ENCODE results near the gene HDAC6. TPM values are rescaled to one million over a fixed set of nuclear protein-coding genes. Genes with fewer than 3 reads are reported as not detected.
"Not testable (repeated sequence)": the region's sequence is repeated elsewhere in the genome, so short reads cannot be mapped to it uniquely, and the experiment has no call there.

Gene HDAC6
- total RNA-seq, 1 experiment from 2014 or later = 44.2 TPM

DNA sequence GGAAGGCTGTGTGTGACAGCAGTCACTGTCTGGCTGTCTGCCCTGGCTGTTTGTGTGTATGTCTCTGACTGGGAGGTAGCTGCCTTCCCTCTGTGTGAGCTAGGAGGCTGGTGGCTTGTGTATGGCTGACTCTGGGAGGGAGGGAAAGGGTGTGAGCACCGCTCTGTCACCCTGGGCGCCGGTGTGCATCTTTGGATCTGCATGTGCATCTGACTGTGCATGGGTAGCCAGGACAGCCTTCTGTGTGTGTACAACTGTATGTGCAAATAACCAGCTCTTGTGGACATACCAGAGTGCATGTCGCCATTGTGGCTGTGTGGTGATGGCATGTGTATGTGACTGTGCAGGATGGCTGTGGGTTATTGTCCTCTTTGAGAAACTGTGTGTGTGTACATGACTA is 17.0 kb downstream of the HDAC6 start:
- H3K27me3 ChIP-seq (ENCODE audit: insufficient read depth, low read depth) = no peaks in the 10 kb centered on the region
- BruUV-seq (replicated peaks) = no TSS peak
- H3K79me2 ChIP-seq (ENCODE audit: low read depth) = no peaks in the 10 kb centered on the region
- H3F3A ChIP-seq (ENCODE audit: insufficient read depth, low read depth) = no peaks in the 10 kb centered on the region
- H3K4me1 ChIP-seq (replicated peaks; ENCODE audit: insufficient read depth) = no peaks in the 10 kb centered on the region
- no peaks in the 10 kb centered on the region for H3K9me3 ChIP-seq (ENCODE audit: insufficient read depth, low read depth)
- CTCF ChIA-PET = no interaction called here
- POLR2A ChIA-PET (ENCODE audit: unreplicated experiment) = no interaction called here
- no peak overlapping the region for H3K4me2 ChIP-seq
- TF ChIP-seq, protein P1, sequence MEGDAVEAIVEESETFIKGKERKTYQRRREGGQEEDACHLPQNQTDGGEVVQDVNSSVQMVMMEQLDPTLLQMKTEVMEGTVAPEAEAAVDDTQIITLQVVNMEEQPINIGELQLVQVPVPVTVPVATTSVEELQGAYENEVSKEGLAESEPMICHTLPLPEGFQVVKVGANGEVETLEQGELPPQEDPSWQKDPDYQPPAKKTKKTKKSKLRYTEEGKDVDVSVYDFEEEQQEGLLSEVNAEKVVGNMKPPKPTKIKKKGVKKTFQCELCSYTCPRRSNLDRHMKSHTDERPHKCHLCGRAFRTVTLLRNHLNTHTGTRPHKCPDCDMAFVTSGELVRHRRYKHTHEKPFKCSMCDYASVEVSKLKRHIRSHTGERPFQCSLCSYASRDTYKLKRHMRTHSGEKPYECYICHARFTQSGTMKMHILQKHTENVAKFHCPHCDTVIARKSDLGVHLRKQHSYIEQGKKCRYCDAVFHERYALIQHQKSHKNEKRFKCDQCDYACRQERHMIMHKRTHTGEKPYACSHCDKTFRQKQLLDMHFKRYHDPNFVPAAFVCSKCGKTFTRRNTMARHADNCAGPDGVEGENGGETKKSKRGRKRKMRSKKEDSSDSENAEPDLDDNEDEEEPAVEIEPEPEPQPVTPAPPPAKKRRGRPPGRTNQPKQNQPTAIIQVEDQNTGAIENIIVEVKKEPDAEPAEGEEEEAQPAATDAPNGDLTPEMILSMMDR (conservative IDR thresholded peaks at IDR 0.05) = no peak
- TF ChIP-seq EZH2 (IDR thresholded peaks at IDR 0.05; ENCODE audit: low read depth) = no peak
- no peaks in the 10 kb centered on the region for H3K9me2 ChIP-seq (ENCODE audit: insufficient read depth)
- H4K20me1 ChIP-seq (ENCODE audit: insufficient read depth) = no peaks in the 10 kb centered on the region
- no peak for DNase-seq
- H3K27ac ChIP-seq = no peak overlapping the region
- H2AFZ ChIP-seq = no peak overlapping the region
- no peaks in the 10 kb centered on the region for H3K36me3 ChIP-seq (ENCODE audit: low read depth)
- H3K4me3 ChIP-seq = no peak overlapping the region
- intact Hi-C loops (cut with micrococcal nuclease; ENCODE audit: unreplicated experiment) = no loop called here

DNA sequence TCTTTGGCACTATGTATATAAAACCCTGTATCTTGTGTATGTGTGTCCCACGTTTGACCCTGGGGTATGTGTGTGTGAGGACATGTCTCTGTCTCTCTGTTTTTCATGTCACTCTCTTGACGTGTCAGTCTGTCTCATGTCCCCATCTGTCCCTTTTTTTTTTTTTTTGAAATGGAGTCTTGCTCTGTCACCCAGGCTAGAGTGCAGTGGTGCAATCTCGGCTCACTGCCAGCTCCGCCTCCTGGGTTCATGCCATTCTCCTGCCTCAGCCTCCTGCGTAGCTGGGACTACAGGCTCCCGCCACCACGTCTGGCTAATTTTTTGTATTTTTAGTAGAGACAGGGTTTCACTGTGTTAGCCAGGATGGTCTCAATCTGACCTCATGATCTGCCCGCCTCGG is 17.5 kb downstream of the HDAC6 start:
- POLR2A ChIA-PET (ENCODE audit: unreplicated experiment); H3K4me3 ChIP-seq; H3K27me3 ChIP-seq (ENCODE audit: insufficient read depth, low read depth); BruUV-seq (replicated peaks); H3K79me2 ChIP-seq (ENCODE audit: low read depth); H3K9me2 ChIP-seq (ENCODE audit: insufficient read depth); H3K27ac ChIP-seq; H3K4me1 ChIP-seq (replicated peaks; ENCODE audit: insufficient read depth); intact Hi-C loops (cut with micrococcal nuclease; ENCODE audit: unreplicated experiment); H2AFZ ChIP-seq; H3K4me2 ChIP-seq; CTCF ChIA-PET; H3F3A ChIP-seq (ENCODE audit: insufficient read depth, low read depth); DNase-seq; H3K9me3 ChIP-seq (ENCODE audit: insufficient read depth, low read depth); H3K36me3 ChIP-seq (ENCODE audit: low read depth); H4K20me1 ChIP-seq (ENCODE audit: insufficient read depth): not testable (repeated sequence)

DNA sequence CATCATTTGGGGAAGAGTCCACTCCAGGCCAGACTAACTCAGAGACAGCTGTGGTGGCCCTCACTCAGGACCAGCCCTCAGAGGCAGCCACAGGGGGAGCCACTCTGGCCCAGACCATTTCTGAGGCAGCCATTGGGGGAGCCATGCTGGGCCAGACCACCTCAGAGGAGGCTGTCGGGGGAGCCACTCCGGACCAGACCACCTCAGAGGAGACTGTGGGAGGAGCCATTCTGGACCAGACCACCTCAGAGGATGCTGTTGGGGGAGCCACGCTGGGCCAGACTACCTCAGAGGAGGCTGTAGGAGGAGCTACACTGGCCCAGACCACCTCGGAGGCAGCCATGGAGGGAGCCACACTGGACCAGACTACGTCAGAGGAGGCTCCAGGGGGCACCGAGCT is 21.2 kb downstream of the HDAC6 start:
- Histone ChIP-seq H3K4me3 (no peak overlapping the region), H3K9me3 (ENCODE audit: insufficient read depth, low read depth) (no peaks in the 10 kb centered on the region), H3K9me2 (ENCODE audit: insufficient read depth) (no peaks in the 10 kb centered on the region), H3K27me3 (ENCODE audit: insufficient read depth, low read depth) (no peaks in the 10 kb centered on the region), H3F3A (ENCODE audit: insufficient read depth, low read depth) (no peaks in the 10 kb centered on the region), H3K79me2 (ENCODE audit: low read depth) (no peaks in the 10 kb centered on the region), H3K4me2 (no peak overlapping the region), H3K4me1 (replicated peaks; ENCODE audit: insufficient read depth) (no peaks in the 10 kb centered on the region), H4K20me1 (ENCODE audit: insufficient read depth) (no peaks in the 10 kb centered on the region), H3K27ac (no peak overlapping the region), H3K36me3 (ENCODE audit: low read depth) (no peaks in the 10 kb centered on the region), H2AFZ (no peak overlapping the region)
- no TSS peak for BruUV-seq (replicated peaks)
- no peak for DNase-seq
- TF ChIP-seq, protein P1 (conservative IDR thresholded peaks at IDR 0.05) = no peak
- no peak for TF ChIP-seq EZH2 (IDR thresholded peaks at IDR 0.05; ENCODE audit: low read depth)
- POLR2A ChIA-PET (ENCODE audit: unreplicated experiment) = no interaction called here
- CTCF ChIA-PET = no interaction called here
- intact Hi-C loops (cut with micrococcal nuclease; ENCODE audit: unreplicated experiment) = no loop called here

DNA sequence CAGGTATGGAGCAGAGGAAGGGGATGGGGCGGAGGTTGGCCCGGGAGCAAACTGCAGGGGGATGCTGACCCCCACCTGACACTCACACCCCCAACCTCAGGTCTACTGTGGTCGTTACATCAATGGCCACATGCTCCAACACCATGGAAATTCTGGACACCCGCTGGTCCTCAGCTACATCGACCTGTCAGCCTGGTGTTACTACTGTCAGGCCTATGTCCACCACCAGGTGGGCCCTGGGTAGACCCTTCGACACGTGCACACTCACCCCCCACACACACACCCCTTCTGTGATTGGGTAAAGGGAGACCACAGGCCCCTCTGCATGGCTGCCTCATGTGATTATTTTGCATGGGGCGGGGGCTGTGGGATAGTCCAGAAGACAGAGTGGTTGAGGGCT is 22.2 kb downstream of the HDAC6 start:
- ChIA-PET CTCF (no interaction called here), POLR2A (ENCODE audit: unreplicated experiment) (no interaction called here)
- intact Hi-C loops (cut with micrococcal nuclease; ENCODE audit: unreplicated experiment) = no loop called here
- Histone ChIP-seq H3K36me3 (ENCODE audit: low read depth) (no peaks in the 10 kb centered on the region), H3K27me3 (ENCODE audit: insufficient read depth, low read depth) (no peaks in the 10 kb centered on the region), H3K4me1 (replicated peaks; ENCODE audit: insufficient read depth) (no peaks in the 10 kb centered on the region), H3F3A (ENCODE audit: insufficient read depth, low read depth) (no peaks in the 10 kb centered on the region), H3K9me2 (ENCODE audit: insufficient read depth) (no peaks in the 10 kb centered on the region), H4K20me1 (ENCODE audit: insufficient read depth) (no peaks in the 10 kb centered on the region), H3K4me3 (no peak overlapping the region), H3K27ac (no peak overlapping the region), H3K4me2 (no peak overlapping the region), H2AFZ (no peak overlapping the region), H3K79me2 (ENCODE audit: low read depth) (no peaks in the 10 kb centered on the region), H3K9me3 (ENCODE audit: insufficient read depth, low read depth) (no peaks in the 10 kb centered on the region)
- BruUV-seq (replicated peaks) = no TSS peak
- no peak for DNase-seq
- TF ChIP-seq EZH2 (IDR thresholded peaks at IDR 0.05; ENCODE audit: low read depth) = no peak
- TF ChIP-seq, protein P1 (conservative IDR thresholded peaks at IDR 0.05) = no peak
